Epithelial cell of esophagus (primary cell): ENCODE results near the gene MKX.

Experiments used
- DNase-seq: peaks from one replicate; pipeline ENCODE4 v3.0.0; 2010; ENCODE audit warnings: low read depth
- H3K4me3 ChIP-seq: 2 replicates; pipeline ENCODE4 v1.5.1; 2011; ENCODE audit warnings: mild to moderate bottlenecking, low read length, control low read depth
- TF ChIP-seq, protein P1 (sequence below): IDR thresholded peaks from 2 replicates; pipeline ENCODE4 v1.5.1; 2011; ENCODE audit warnings: low read depth, mild to moderate bottlenecking, low read length, control low read depth, inconsistent platforms; ENCODE audit not compliant: insufficient read depth; ENCODE audit errors: missing control alignments

The MKX gene

GRCh38 chr10:27644307-27644939 lies 101.2 kb downstream of the MKX start:
- DNase-seq, result no peak
- TF ChIP-seq, protein P1, sequence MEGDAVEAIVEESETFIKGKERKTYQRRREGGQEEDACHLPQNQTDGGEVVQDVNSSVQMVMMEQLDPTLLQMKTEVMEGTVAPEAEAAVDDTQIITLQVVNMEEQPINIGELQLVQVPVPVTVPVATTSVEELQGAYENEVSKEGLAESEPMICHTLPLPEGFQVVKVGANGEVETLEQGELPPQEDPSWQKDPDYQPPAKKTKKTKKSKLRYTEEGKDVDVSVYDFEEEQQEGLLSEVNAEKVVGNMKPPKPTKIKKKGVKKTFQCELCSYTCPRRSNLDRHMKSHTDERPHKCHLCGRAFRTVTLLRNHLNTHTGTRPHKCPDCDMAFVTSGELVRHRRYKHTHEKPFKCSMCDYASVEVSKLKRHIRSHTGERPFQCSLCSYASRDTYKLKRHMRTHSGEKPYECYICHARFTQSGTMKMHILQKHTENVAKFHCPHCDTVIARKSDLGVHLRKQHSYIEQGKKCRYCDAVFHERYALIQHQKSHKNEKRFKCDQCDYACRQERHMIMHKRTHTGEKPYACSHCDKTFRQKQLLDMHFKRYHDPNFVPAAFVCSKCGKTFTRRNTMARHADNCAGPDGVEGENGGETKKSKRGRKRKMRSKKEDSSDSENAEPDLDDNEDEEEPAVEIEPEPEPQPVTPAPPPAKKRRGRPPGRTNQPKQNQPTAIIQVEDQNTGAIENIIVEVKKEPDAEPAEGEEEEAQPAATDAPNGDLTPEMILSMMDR, result no peak
- no peak overlapping the region for H3K4me3 ChIP-seq

DNA sequence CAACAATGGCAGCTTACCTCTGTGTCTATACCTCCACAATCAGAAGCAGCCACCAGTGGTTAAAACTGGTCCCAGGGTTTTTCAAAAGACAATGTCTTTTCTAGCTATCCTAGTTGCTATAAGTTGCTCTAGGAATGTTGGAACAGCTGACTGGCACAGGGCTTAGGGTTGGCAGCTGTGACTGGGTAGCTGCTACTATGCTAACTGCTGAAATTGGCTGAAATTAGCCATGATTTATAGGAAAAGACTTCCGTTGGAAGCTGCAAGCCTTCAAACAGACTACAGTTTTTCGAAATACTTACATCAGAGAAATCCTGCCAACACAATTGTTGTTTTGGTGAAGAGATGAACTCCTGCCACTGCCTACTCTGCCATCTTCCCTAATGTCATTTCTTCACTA lies 102.3 kb downstream of the MKX start:
- no peak for DNase-seq
- TF ChIP-seq, protein P1, result no peak
- H3K4me3 ChIP-seq, result no peak overlapping the region

DNA sequence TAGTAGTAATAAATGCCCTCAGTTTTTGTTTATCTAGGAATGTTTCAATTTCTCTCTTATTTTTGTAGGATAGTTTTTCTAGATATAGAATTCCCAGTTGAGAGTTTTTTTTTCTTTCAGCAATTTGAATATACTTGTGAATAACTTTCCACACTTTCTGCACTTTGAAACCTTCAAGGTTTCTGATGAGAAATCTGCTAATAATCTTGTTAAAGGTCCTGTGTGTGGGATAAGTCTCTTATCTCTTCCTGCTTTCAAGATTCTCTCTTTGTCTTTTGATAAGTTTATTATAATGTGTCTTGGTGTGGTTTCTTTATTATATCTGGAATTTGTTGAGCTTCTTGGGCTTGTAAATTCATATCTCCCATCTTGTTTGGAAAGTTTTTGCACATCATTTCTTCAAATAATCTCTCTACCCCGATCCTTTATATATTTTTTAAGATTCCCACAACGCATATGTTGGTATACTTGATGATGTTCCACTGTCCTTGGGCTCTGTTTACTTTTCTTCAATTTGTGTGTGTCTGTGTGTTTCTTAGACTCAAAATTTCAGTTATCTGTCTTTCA lies 103.5 kb downstream of the MKX start:
- H3K4me3 ChIP-seq, result no peak overlapping the region
- no peak for DNase-seq
- TF ChIP-seq, protein P1, result no peak

- DNase-seq, result no peak
- TF ChIP-seq, protein P1, result no peak
- no peak overlapping the region for H3K4me3 ChIP-seq
Measured at GRCh38 chr10:27638071-27638750, 107.4 kb downstream of the MKX start.

DNA sequence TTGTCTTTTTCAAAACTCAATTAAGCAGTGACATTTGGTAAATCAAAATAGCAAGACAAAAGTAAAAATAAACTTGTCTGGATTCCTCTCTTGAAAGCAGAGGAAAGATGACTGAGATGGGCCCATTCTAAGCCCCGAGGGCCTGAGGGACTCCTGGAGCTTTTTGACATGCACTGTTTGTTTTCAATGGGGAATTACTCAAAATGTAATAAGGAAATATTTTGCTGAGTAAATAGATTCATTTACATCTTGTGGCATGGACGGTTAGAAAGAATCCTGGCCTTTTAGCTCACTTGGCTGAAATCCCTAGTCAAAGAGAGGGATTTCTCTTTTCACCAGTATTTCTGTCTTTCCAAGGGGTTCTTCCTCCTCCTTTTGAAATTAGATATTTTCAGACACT lies 108.0 kb downstream of the MKX start:
- no peak for DNase-seq
- TF ChIP-seq, protein P1, result no peak
- H3K4me3 ChIP-seq, result no peak overlapping the region

GRCh38 chr10:27636816-27637215 lies 108.8 kb downstream of the MKX start:
- TF ChIP-seq, protein P1, result no peak
- no peak overlapping the region for H3K4me3 ChIP-seq
- DNase-seq, result no peak
